OCI-LY1 (cell line): ENCODE measurements around the gene ZNF451.

Experiments
- H2AFZ ChIP-seq: fragments of 200-600 bp; sonication (generic), shearing (Covaris generic); 2 replicates; pipeline ENCODE4 v1.6.0; 2014; ENCODE audit warnings: antibody characterized with exemption, mild to moderate bottlenecking, low read length
- H3F3A ChIP-seq: fragments of 200-600 bp; sonication (generic), shearing (Covaris generic); 2 replicates; pipeline ENCODE4 v1.6.0; 2014; ENCODE audit warnings: mild to moderate bottlenecking, antibody characterized with exemption, low read length, moderate library complexity; ENCODE audit not compliant: insufficient read depth
- H3K27ac ChIP-seq: fragments of 200-600 bp; sonication (generic); 2 replicates; pipeline ENCODE4 v1.5.1; 2014; ENCODE audit warnings: low read length, mixed run types, mild to moderate bottlenecking, low read depth; ENCODE audit not compliant: poor library complexity, severe bottlenecking
- H3K27me3 ChIP-seq: fragments of 200-600 bp; sonication (generic); 2 replicates; pipeline ENCODE4 v1.6.0; 2014; ENCODE audit warnings: antibody characterized with exemption, mild to moderate bottlenecking, low read length, moderate library complexity; ENCODE audit not compliant: insufficient read depth
- H3K36me3 ChIP-seq: fragments of 200-600 bp; sonication (generic); 2 replicates; pipeline ENCODE4 v1.6.1; 2014; ENCODE audit warnings: mild to moderate bottlenecking, antibody characterized with exemption, low read length, moderate library complexity, mixed read lengths; ENCODE audit not compliant: insufficient read depth
- H3K4me1 ChIP-seq: fragments of 200-600 bp; sonication (generic); 2 replicates; pipeline ENCODE4 v1.5.1; 2014; ENCODE audit warnings: mild to moderate bottlenecking, low read length, moderate library complexity; ENCODE audit not compliant: insufficient read depth, severe bottlenecking
- H3K4me2 ChIP-seq: fragments of 200-600 bp; sonication (generic), shearing (Covaris generic); 2 replicates; pipeline ENCODE4 v1.6.1; 2014; ENCODE audit warnings: low read length
- H3K4me3 ChIP-seq: fragments of 200-600 bp; sonication (generic); 2 replicates; pipeline ENCODE4 v1.5.1; 2014; ENCODE audit warnings: low read length, low read depth, mild to moderate bottlenecking, mixed read lengths; ENCODE audit not compliant: poor library complexity, severe bottlenecking
- H3K79me2 ChIP-seq: fragments of 200-600 bp; shearing (Covaris generic); 2 replicates; pipeline ENCODE4 v1.6.1; 2016; ENCODE audit warnings: mixed run types, low read length, mixed read lengths; ENCODE audit not compliant: insufficient read depth
- H3K9ac ChIP-seq: fragments of 200-600 bp; sonication (generic), shearing (Covaris generic); 2 replicates; pipeline ENCODE4 v1.6.1; 2014; ENCODE audit warnings: mild to moderate bottlenecking, low read length, mixed read lengths
- H3K9me2 ChIP-seq: fragments of 200-600 bp; sonication (generic), shearing (Covaris generic); 2 replicates; pipeline ENCODE4 v1.6.1; 2014; ENCODE audit warnings: low read depth, mild to moderate bottlenecking, low read length, mixed read lengths
- H3K9me3 ChIP-seq: fragments of 200-600 bp; shearing (Covaris generic); 2 replicates; pipeline ENCODE4 v1.6.1; 2014; ENCODE audit warnings: low read length, mixed read lengths
- H4K20me1 ChIP-seq: fragments of 200-600 bp; sonication (generic), shearing (Covaris generic); 2 replicates; pipeline ENCODE4 v1.6.0; 2016; ENCODE audit warnings: mild to moderate bottlenecking, low read length; ENCODE audit not compliant: insufficient read depth
- CTCF ChIP-seq: fragments of 200-600 bp; sonication (generic), shearing (Covaris generic); IDR thresholded peaks from 2 replicates; pipeline ENCODE4 v1.5.1; 2017; ENCODE audit warnings: mild to moderate bottlenecking, antibody characterized with exemption, low read length, moderate library complexity, mixed read lengths
- EZH2 ChIP-seq: fragments of 200-600 bp; sonication (generic), shearing (Covaris generic); IDR thresholded peaks from 2 replicates; pipeline ENCODE4 v1.8.0; 2017; ENCODE audit warnings: borderline replicate concordance, mixed run types, mild to moderate bottlenecking, antibody characterized with exemption, low read length, moderate library complexity, mixed read lengths

Gene ZNF451

GRCh38 chr6:57104336-57104735 is 14.3 kb downstream of the ZNF451 start:
- Histone ChIP-seq H3K4me2 (no peak overlapping the region), H2AFZ (no peak overlapping the region), H3K4me3 (no peak overlapping the region), H3K27ac (no peak overlapping the region), H3K79me2 (peaks cover 35% of the 10 kb centered on the region), H3K9me3 (no peaks in the 10 kb centered on the region), H3K9ac (no peak overlapping the region), H4K20me1 (peaks cover 2% of the 10 kb centered on the region; the same call in 1 of the 2 replicates), H3K4me1 (peaks cover 14% of the 10 kb centered on the region), H3K27me3 (no peaks in the 10 kb centered on the region), H3K9me2 (no peaks in the 10 kb centered on the region), H3K36me3 (peaks cover 83% of the 10 kb centered on the region), H3F3A (peaks cover 8% of the 10 kb centered on the region)
- TF ChIP-seq CTCF, result no peak
- TF ChIP-seq EZH2, result no peak

- Histone ChIP-seq H3K36me3 (peaks cover 59% of the 10 kb centered on the region), H3K27ac (no peak overlapping the region), H3K4me3 (no peak overlapping the region), H3K27me3 (no peaks in the 10 kb centered on the region), H3K4me1 (peaks cover 14% of the 10 kb centered on the region), H4K20me1 (peaks cover 2% of the 10 kb centered on the region; the same call in 1 of the 2 replicates), H3K9me3 (no peaks in the 10 kb centered on the region), H3K9me2 (no peaks in the 10 kb centered on the region), H3K9ac (no peak overlapping the region), H2AFZ (no peak overlapping the region), H3K79me2 (peaks cover 37% of the 10 kb centered on the region), H3F3A (peaks cover 8% of the 10 kb centered on the region), H3K4me2 (no peak overlapping the region)
- TF ChIP-seq EZH2 (no peak), CTCF (no peak)
Observed at GRCh38 chr6:57106990-57107389, 17.0 kb downstream of the ZNF451 start.

GRCh38 chr6:57108691-57109090 is 18.7 kb downstream of the ZNF451 start:
- Histone ChIP-seq H3K27ac (peak overlapping the region; percentile 42), H3K36me3 (peaks cover 42% of the 10 kb centered on the region)

More at GRCh38 chr6:57108691-57109090, 18.7 kb downstream of the ZNF451 start:
- Histone ChIP-seq H3K4me3 (no peak overlapping the region), H3F3A (peaks cover 10% of the 10 kb centered on the region), H3K9me3 (no peaks in the 10 kb centered on the region), H4K20me1 (peaks cover 2% of the 10 kb centered on the region; the same call in 1 of the 2 replicates), H3K4me1 (peaks cover 14% of the 10 kb centered on the region), H3K4me2 (peak overlapping the region; percentile 20; the same call in 1 of the 2 replicates), H3K79me2 (peaks cover 45% of the 10 kb centered on the region), H2AFZ (no peak overlapping the region), H3K27me3 (no peaks in the 10 kb centered on the region), H3K9me2 (no peaks in the 10 kb centered on the region), H3K9ac (no peak overlapping the region)
- TF ChIP-seq EZH2 (no peak), CTCF (no peak)
